NCI-H2196 (cell line): ENCODE measurements around the gene MBD2.
"Not testable (repeated sequence)": the region's sequence is repeated elsewhere in the genome, so short reads cannot be mapped to it uniquely, and the experiment has no call there.

Experiments
- DNase-seq: peaks from one replicate; lab custom pipeline; 2025; ENCODE audit not compliant: unreplicated experiment; lab: John Stamatoyannopoulos, UW

Gene MBD2, protein sequence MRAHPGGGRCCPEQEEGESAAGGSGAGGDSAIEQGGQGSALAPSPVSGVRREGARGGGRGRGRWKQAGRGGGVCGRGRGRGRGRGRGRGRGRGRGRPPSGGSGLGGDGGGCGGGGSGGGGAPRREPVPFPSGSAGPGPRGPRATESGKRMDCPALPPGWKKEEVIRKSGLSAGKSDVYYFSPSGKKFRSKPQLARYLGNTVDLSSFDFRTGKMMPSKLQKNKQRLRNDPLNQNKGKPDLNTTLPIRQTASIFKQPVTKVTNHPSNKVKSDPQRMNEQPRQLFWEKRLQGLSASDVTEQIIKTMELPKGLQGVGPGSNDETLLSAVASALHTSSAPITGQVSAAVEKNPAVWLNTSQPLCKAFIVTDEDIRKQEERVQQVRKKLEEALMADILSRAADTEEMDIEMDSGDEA

DNA sequence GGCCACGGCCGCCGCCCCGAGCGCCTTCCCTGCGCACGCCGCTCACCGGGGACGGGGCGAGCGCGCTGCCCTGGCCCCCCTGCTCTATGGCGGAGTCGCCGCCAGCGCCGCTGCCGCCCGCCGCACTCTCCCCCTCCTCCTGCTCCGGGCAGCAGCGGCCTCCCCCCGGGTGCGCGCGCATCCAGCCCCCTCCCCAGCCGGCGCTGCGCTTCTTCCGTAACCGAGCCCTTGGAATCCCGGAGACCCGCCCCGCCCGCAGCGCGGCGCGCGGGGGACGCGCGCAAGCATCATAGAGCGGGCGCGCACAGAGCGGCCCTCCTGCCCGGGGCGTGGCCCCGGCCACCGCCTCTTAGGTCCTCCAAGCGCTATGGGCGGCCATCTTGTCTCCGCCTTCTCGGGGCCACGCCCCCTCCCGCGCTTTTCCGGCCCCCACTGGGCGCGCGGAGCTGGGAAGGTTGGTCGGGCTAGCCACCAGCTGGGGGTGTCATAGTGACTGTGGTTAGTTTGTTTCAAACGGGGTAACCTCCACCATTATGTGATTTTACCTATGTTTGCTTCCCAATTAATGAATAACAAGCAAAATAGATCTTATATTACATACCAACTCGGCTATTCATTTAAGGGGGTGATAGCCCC is at the start of gene MBD2:
Gene MBD2 (minus strand): TSS at position 291 of the 636 bp plus-strand sequence. CDS start 110 bp downstream, at position 181.
- DNase-seq: peak; percentile 96

GRCh38 chr18:54269893-54270844 is 45.7 kb upstream of the MBD2 start:
- peak; percentile 54 for DNase-seq

DNA sequence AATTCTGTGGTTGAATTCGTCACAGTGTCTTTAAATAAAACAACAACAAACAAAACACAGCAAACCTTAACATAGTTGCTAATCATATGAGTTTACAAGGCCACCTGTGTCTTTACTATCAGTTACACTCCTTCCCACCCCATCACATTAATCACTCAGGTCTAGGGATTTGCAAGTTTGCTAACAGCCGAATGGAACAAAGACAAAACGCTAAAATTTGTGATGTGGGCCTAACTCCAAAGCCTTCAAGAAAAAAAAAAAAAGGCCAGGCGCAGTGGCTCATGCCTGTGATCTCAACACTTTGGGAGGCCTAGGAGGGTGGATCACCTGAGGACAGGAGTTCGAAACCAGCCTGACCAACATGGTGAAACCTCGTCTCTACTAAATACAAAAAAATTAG is 44.3 kb upstream of the MBD2 start:
- DNase-seq: no peak

DNA sequence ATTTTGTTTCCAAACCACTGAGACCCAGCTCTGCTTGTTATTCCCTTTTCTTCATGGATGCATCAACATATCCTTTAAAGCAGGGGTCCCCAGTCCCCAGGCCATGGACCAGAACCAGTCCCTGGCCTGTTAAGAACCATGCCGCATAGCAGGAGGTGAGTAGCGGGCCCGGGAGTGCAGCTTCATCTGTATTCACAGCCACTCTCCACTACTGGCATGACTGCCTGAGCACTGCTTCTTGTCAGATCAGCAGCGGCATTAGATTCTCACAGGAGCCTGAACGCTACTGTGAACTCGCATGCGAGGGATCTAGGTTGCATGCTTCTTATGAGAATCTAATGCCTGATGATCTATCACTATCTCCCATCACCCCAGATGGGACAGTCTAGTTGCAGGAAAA is 43.2 kb upstream of the MBD2 start:
- no peak for DNase-seq

DNA sequence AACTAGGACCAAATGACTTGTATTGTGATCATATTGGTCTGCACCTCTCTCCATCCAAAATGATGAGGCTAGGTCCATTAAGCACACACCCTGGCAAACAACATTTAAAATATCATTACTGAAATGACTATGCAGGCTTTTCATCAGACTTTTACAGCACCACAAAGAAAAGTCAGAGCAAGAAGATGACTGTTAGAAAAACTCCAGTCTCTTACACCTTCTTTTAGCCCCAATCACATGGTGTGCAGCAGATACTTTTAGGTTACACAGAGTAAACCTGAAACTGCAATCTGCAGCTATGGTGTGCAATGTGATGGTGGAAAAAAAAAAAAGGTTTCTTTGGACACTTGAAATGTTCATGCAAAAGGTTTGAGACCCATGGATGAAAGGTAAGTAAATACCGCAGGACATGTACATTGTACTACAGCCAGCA is 39.5 kb upstream of the MBD2 start:
- no peak for DNase-seq

- DNase-seq: no peak
Measured at GRCh38 chr18:54261894-54262293, 37.4 kb upstream of the MBD2 start.

DNA sequence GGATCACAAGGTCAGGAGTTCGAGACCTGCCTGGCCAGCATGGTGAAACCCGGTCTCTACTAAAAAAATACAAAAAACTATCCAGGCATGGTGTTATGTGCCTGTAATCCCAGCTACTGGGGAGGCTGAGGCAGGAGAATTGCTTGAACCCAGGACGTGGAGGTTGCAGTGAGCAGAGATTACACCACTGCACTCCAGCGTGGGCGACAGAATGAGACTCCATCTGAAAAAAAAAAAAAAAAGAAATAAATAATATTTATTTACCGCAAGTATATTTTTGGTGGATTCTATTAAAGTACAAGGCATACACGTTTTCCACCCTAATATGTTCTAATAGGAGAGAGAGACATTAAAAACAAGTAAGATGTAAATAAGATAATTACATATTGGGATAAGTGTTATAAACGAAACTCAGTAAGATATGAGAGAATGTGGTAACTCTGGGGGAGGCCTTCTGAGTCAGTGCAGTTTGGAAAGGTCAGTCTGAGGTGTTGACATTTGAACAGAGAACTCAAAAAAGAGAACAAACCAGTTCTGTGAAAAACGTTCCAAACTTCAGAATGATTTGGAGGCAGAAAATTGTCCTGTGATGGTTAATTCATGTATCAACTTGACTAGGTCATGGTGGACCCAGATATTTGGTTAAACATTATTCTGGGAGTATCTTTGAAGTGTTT is 36.1 kb upstream of the MBD2 start:
- no peak for DNase-seq

DNA sequence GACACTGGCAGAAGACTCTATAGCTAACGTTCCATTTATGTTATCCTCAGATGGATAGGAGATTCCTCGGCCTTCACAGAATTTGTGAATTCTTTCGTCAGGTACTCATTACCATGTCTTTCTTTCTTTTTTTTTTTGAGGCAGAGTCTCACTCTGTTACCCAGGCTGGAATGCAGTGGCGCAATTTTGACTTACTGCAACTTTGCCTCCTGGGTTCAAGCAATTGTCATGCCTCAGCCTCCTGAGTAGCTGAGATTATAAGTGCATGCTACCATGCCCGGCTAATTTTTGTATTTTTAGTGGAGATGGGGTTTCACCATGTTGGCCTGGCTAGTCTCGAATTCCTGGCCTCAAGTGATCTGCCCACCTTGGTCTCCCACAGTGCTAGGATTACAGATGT is 33.3 kb upstream of the MBD2 start:
- not testable (repeated sequence) for DNase-seq

GRCh38 chr18:54257015-54257414 is 32.5 kb upstream of the MBD2 start:
- DNase-seq: no peak

DNA sequence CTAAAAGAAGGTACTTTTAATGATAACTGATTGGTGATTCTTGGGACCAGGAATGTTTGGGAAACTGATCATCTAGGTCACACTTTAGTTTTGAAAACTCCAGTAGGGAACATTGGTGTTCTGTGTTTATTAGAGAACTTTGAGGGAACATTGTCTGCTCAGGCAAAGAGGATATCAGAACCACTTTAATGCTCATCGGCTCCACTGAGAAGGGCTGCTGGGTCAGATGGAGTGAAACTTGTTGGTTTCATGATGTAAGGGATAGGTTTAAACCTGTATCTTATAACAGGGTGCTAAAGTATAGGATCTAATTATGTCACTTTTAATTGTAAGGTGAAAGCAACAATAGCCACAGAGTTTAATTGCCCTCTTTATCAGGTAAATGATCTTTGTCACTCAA is 30.7 kb upstream of the MBD2 start:
- DNase-seq: no peak

DNA sequence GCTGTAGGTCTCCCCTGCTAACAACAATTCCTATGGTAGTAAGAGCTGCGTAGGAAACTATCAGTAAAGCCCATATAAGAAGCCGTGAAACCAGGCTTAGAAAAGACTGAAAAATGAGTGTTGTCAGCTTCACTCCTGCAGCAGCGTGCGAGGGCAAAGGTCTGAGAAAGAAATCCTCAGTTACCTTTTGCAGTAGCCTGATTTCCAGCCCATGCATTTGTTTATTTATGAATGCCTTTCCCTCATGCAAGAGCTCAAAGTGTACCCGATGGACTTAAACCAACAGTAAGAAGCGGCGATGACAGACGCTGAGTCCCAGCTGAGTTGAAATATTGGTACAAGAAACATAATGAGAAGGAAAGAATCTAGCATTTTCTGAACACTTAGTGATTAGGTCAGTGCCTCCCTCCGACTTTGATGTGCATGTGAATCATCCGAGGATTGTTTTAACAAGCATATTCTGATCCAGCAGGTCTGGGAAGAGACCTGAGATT is 29.8 kb upstream of the MBD2 start:
- DNase-seq: no peak

GRCh38 chr18:54251606-54252390 is 27.3 kb upstream of the MBD2 start:
- no peak for DNase-seq

- no peak for DNase-seq
Measured at GRCh38 chr18:54250846-54251261, 26.4 kb upstream of the MBD2 start.

DNA sequence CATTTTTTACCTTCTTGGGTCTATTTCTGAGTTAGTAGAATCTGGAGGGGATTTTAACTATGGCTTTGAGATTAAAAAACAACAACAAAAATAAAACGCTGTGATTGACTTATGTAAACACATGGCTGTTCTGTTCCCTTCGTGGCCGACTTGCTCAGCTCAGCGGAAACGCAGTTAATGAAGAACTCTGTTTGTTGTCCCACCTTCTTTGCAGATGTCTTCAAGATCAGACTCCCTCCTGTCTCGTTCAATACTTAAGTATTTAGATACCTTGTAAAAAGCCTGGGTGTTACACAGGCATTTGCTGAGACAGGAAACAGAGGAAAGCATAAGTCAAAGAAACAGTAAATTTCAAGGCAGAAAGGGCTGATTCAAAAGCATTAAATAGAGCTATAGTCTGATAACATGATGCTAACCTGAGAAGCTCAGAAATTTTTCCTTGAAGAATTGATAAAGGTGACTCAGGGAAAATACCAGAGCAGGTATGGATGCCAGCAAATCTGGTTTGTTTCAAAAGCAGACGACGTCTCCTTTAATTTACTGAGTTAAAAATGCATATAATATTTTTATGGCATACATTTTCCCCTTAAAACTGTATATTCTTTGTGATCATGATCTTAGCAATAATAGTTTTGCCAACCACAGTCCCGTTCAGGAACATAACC is 23.2 kb upstream of the MBD2 start:
- no peak for DNase-seq

GRCh38 chr18:54242327-54242726 is 17.9 kb upstream of the MBD2 start:
- no peak for DNase-seq

DNA sequence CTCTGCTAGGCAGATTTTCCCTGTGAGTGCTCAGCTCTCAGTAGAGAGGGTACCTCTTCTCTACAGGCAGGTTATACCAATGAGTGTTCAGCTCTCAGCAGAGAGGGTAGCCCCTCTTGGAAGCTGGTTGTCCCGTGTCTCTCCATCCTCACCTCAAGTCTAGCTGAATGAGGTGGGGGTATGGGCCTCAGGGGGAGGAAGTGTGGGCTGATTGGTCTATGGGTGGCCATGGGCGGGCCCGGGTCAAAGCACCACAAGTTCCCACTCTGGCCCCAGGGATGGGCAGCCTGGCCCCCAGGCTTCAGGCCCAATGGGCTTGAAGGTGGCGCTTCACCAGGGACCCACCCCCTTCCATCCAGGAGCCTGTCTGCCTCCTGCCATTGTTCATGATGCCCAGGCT is 17.0 kb upstream of the MBD2 start:
- DNase-seq: no peak

DNA sequence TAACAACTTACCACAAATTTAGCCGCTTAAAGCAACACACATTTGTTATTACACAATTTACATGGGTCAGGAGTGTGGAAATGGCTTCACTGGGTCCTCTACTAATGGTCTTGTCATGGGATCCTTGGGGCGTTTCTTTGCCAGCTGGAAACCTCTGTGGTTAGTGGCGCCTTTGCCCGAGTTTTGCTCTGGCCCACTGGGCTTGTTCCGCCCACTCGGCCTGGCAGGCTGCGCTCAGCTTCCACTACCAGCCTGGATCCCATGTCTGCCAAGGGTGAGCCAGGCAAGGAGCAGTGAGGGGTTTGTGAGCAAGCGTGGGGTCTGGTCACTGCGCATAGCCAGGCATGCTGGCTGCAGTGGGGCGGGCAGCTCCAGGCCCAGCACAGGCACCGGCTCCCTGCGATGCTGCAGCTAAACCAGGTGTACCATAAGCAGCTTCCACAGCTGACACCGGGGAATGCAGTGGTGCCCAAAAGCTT is 16.2 kb upstream of the MBD2 start:
- no peak for DNase-seq

- DNase-seq: no peak
Measured at GRCh38 chr18:54239601-54240000, 15.1 kb upstream of the MBD2 start.

- no peak for DNase-seq
Measured at GRCh38 chr18:54239091-54239490, 14.6 kb upstream of the MBD2 start.
